ENCODE results near the gene KIAA0825. TPM values are rescaled to one million over a fixed set of nuclear protein-coding genes. Genes with fewer than 3 reads are reported as not detected.

Gene KIAA0825
- 1.5 TPM for total RNA-seq
- long read RNA-seq, partial matches to known transcripts = 0 of 5 reads
- long read RNA-seq, other reads (novel, unspliced or antisense) = 2 of 5 reads

- intact Hi-C loops (cut with DNase I) = no loop called here
- peak; percentile 93 for DNase-seq
- peak; percentile 99 for ATAC-seq (ENCODE audit: poor library complexity)
Observed at GRCh38 chr5:94618493-94619328, at the start of gene KIAA0825, which contains the start of gene SLF1. TSS of gene KIAA0825 (minus strand) at chr5:94618604. CDS start at chr5:94537126, 81,478 bp downstream. TSS of gene SLF1 (plus strand) at chr5:94618669. CDS start at chr5:94628811, 10,142 bp downstream.

- no peak for ATAC-seq (ENCODE audit: poor library complexity)
- no peak for DNase-seq
- intact Hi-C loops (cut with DNase I) = no loop called here
Observed at GRCh38 chr5:94667937-94668336, 49.5 kb upstream of the KIAA0825 start.

GRCh38 chr5:94661086-94661485 lies 42.7 kb upstream of the KIAA0825 start:
- intact Hi-C loops (cut with DNase I) = no loop called here
- DNase-seq (no peak), ATAC-seq (ENCODE audit: poor library complexity) (no peak)

GRCh38 chr5:94660506-94660905 lies 42.1 kb upstream of the KIAA0825 start:
- intact Hi-C loops (cut with DNase I) = no loop called here
- ATAC-seq (ENCODE audit: poor library complexity) (no peak), DNase-seq (no peak)

GRCh38 chr5:94658272-94658671 lies 39.9 kb upstream of the KIAA0825 start:
- no peak for DNase-seq
- intact Hi-C loops (cut with DNase I) = no loop called here
- no peak for ATAC-seq (ENCODE audit: poor library complexity)

GRCh38 chr5:94649874-94650273 lies 31.5 kb upstream of the KIAA0825 start:
- no peak for ATAC-seq (ENCODE audit: poor library complexity)
- intact Hi-C loops (cut with DNase I) = no loop called here
- DNase-seq = no peak

- ATAC-seq (ENCODE audit: poor library complexity) (no peak), DNase-seq (no peak)
- intact Hi-C loops (cut with DNase I) = no loop called here
Observed at GRCh38 chr5:94646758-94647157, 28.4 kb upstream of the KIAA0825 start.

GRCh38 chr5:94645053-94645452 lies 26.6 kb upstream of the KIAA0825 start:
- intact Hi-C loops (cut with DNase I) = no loop called here
- no peak for DNase-seq
- no peak for ATAC-seq (ENCODE audit: poor library complexity)

- intact Hi-C loops (cut with DNase I) = no loop called here
- ATAC-seq (ENCODE audit: poor library complexity) = no peak
- no peak for DNase-seq
Observed at GRCh38 chr5:94640176-94640575, 21.8 kb upstream of the KIAA0825 start.

GRCh38 chr5:94632024-94632423 lies 13.6 kb upstream of the KIAA0825 start:
- intact Hi-C loops (cut with DNase I) = no loop called here
- no peak for DNase-seq
- no peak for ATAC-seq (ENCODE audit: poor library complexity)

- DNase-seq (no peak), ATAC-seq (ENCODE audit: poor library complexity) (no peak)
- intact Hi-C loops (cut with DNase I) = no loop called here
Observed at GRCh38 chr5:94627191-94627590, 8.8 kb upstream of the KIAA0825 start.

- DNase-seq = no peak
- intact Hi-C loops (cut with DNase I) = no loop called here
- no peak for ATAC-seq (ENCODE audit: poor library complexity)
Observed at GRCh38 chr5:94623877-94624276, 5.5 kb upstream of the KIAA0825 start.

GRCh38 chr5:94623011-94623410 lies 4.6 kb upstream of the KIAA0825 start:
- ATAC-seq (ENCODE audit: poor library complexity) = no peak
- intact Hi-C loops (cut with DNase I) = no loop called here
- no peak for DNase-seq

GRCh38 chr5:94621763-94622162 lies 3.4 kb upstream of the KIAA0825 start:
- intact Hi-C loops (cut with DNase I) = no loop called here
- ATAC-seq (ENCODE audit: poor library complexity) (no peak), DNase-seq (no peak)

GRCh38 chr5:94620256-94620655 lies 1.9 kb upstream of the KIAA0825 start:
- ATAC-seq (ENCODE audit: poor library complexity) (no peak), DNase-seq (no peak)
- intact Hi-C loops (cut with DNase I) = no loop called here

GRCh38 chr5:94618029-94618492 lies 343 bp downstream of the KIAA0825 start:
- DNase-seq (peak; percentile 72), ATAC-seq (ENCODE audit: poor library complexity) (peak; percentile 79)
- intact Hi-C loops (cut with DNase I) = no loop called here

- DNase-seq = no peak
- intact Hi-C loops (cut with DNase I) = no loop called here
- ATAC-seq (ENCODE audit: poor library complexity) = no peak
Observed at GRCh38 chr5:94615862-94616261, 2.5 kb downstream of the KIAA0825 start.

- intact Hi-C loops (cut with DNase I) = no loop called here
- ATAC-seq (ENCODE audit: poor library complexity) (no peak), DNase-seq (no peak)
Observed at GRCh38 chr5:94614156-94614805, 4.1 kb downstream of the KIAA0825 start.

GRCh38 chr5:94613583-94613982 lies 4.8 kb downstream of the KIAA0825 start:
- ATAC-seq (ENCODE audit: poor library complexity) (no peak), DNase-seq (no peak)
- intact Hi-C loops (cut with DNase I) = no loop called here

- DNase-seq (no peak), ATAC-seq (ENCODE audit: poor library complexity) (no peak)
- intact Hi-C loops (cut with DNase I) = no loop called here
Observed at GRCh38 chr5:94595281-94595840, 23.0 kb downstream of the KIAA0825 start.
